Stomach (tissue), 9 donors: ENCODE measurements around the gene ZNF398. TPM values are rescaled to one million over a fixed set of nuclear protein-coding genes. Genes with fewer than 3 reads are reported as not detected.

ENCODE experiments used
- DNase-seq, 2 donors: peaks; one replicate each; pipeline versions ENCODE4 v3.0.0 to v3.0.0-alpha.2; 2013 to 2019
- H3K27ac ChIP-seq, 5 donors: fragments of 200-600 bp in 4 of 5; sonication (generic) in 4 of 5; one replicate each; pipeline ENCODE4 v1.5.1; 2013 to 2019; ENCODE audit warnings: mild to moderate bottlenecking in 1 of 5, moderate library complexity in 1 of 5
- H3K27me3 ChIP-seq, 3 donors: fragments of 200-600 bp; sonication (generic); one replicate each; pipeline ENCODE4 v1.5.1; 2017 to 2019; ENCODE audit warnings: mixed run types in 1 of 3
- H3K36me3 ChIP-seq, 4 donors: fragments of 200-600 bp; sonication (generic); 1 replicate in 3 of 4; 2 replicates in 1 of 4; pipeline ENCODE4 v1.5.1; 2016 to 2019
- H3K4me1 ChIP-seq, 4 donors: fragments of 200-600 bp; sonication (generic); one replicate each; pipeline ENCODE4 v1.5.1; 2016 to 2019
- H3K4me3 ChIP-seq, 4 donors: fragments of 200-600 bp; sonication (generic) in 3 of 4; one replicate each; pipeline ENCODE4 v1.5.1; 2016 to 2019; ENCODE audit warnings: mild to moderate bottlenecking in 1 of 4
- H3K9me3 ChIP-seq, 4 donors: fragments of 200-600 bp; sonication (generic); one replicate each; pipeline ENCODE4 v1.5.1; 2016 to 2019
- CTCF ChIP-seq, 7 experiments: fragments of 450-650 bp in 4 of 7; fragments of 200-600 bp in 3 of 7; sonication (generic) in 3 of 7; IDR thresholded peaks; one replicate each; pipeline ENCODE4 v1.5.1; 2016 to 2019; ENCODE audit warnings: antibody characterized with exemption in 7 of 7, control low read depth in 2 of 7, mild to moderate bottlenecking in 1 of 7
- EP300 ChIP-seq: sonication (generic); formaldehyde crosslinking; IDR thresholded peaks from one replicate; pipeline ENCODE4 v1.6.1; 2017; ENCODE audit warnings: antibody characterized with exemption
- POLR2A ChIP-seq, 4 donors: fragments of 450-650 bp; IDR thresholded peaks; one replicate each; pipeline ENCODE4 v1.6.1; 2016; ENCODE audit warnings: antibody characterized with exemption in 4 of 4, control low read depth in 2 of 4, mild to moderate bottlenecking in 1 of 4, moderate library complexity in 1 of 4
- POLR2AphosphoS5 ChIP-seq, 3 donors: sonication (generic); formaldehyde crosslinking; IDR thresholded peaks; one replicate each; pipeline ENCODE4 v1.6.1; 2016; ENCODE audit warnings: antibody characterized with exemption in 3 of 3
- WGBS, 5 donors: extraction: QIAGEN DNeasy Blood & Tissue Kit in 3 of 5; methylation state at CpG; one replicate each; pipeline versions ENCODE4 v1.1.5 to v1.1.7; 2013 to 2018; 5-methylcytosine and 5-hydroxymethylcytosine counted together
- intact Hi-C: fragments of 100-400 bp; cut with DNase I; formaldehyde crosslinking; loops from one replicate; pipeline ENCODE4 v1.15.1; 2023; ENCODE audit warnings: low total_unique reads
- polyA plus RNA-seq, 3 donors: library from polyadenylated mRNA; stranded (reverse); fragments of 200-250 nt; gene quantifications; one replicate each; pipeline ENCODE4 v1.2.3, GENCODE V29; 2013
- total RNA-seq, 5 donors: library from RNA; depleted of rRNA; stranded (reverse); fragments of >200 nt; gene quantifications; one replicate each; pipeline versions ENCODE4 v1.1.0 to v1.2.3, GENCODE V29; 2014 to 2016
- donor health status: healthy with polysubstance abuse.
- donor health status: Bipolar disorder and iron deficiency.
- donor health status: healthy.

Gene ZNF398
- total and polyA plus RNA-seq, 8 donors: 2.1 to 55.4 (median 12.5) TPM

- Histone ChIP-seq H3K36me3 (peaks cover 45 to 48% (median 46%) of the 10 kb centered on the region in 4 donors), H3K27me3 (no peaks in the 10 kb centered on the region), H3K4me1 (peaks cover 17 to 33% (median 27%) of the 10 kb centered on the region in 4 donors), H3K9me3 (no peaks in the 10 kb centered on the region), H3K27ac (no peak overlapping the region), H3K4me3 (peak overlapping the region in 1 of 4 donors; percentile 86)
- DNase-seq: no peak
- 64 to 70% (median 65%) methylated on average over 4 of the region's 4 CpGs for WGBS, 5 donors
- intact Hi-C loops: no loop called here
- no peak for TF ChIP-seq EP300
- TF ChIP-seq POLR2A (IDR thresholded peaks at IDR 0.05): no peak
- no peak for TF ChIP-seq CTCF (IDR thresholded peaks at IDR 0.05)
- no peak for TF ChIP-seq POLR2AphosphoS5 (IDR thresholded peaks at IDR 0.05)
These were observed 50.4 kb downstream of the ZNF398 start for GRCh38 chr7:149197675-149198074.

GRCh38 chr7:149198161-149198816 lies 51.0 kb downstream of the ZNF398 start:
- 86 to 96% (median 92%) methylated on average over 22 of the region's 22 CpGs for WGBS, 5 donors
- peaks cover 51 to 54% (median 52%) of the 10 kb centered on the region in 4 donors for H3K36me3 ChIP-seq
- no peak for DNase-seq

GRCh38 chr7:149199234-149199995 lies 52.2 kb downstream of the ZNF398 start:
- TF ChIP-seq POLR2A (IDR thresholded peaks at IDR 0.05) (no peak), POLR2AphosphoS5 (IDR thresholded peaks at IDR 0.05) (no peak), CTCF (IDR thresholded peaks at IDR 0.05) (no peak), EP300 (no peak)
- H3K9me3 ChIP-seq: no peaks in the 10 kb centered on the region
- H3K27ac ChIP-seq: no peak overlapping the region
- no peak overlapping the region for H3K4me3 ChIP-seq
- H3K4me1 ChIP-seq: peaks cover 17 to 42% (median 27%) of the 10 kb centered on the region in 4 donors
- intact Hi-C loops: no loop called here
- WGBS, 5 donors: 92 to 96% (median 95%) methylated on average over 6 of the region's 6 CpGs
- H3K27me3 ChIP-seq: no peaks in the 10 kb centered on the region
- no peak for DNase-seq
- peaks cover 55 to 66% (median 63%) of the 10 kb centered on the region in 4 donors for H3K36me3 ChIP-seq

More at GRCh38 chr7:149198161-149198816, 51.0 kb downstream of the ZNF398 start:
- Histone ChIP-seq H3K27me3 (no peaks in the 10 kb centered on the region), H3K4me1 (peaks cover 17 to 39% (median 27%) of the 10 kb centered on the region in 4 donors), H3K27ac (no peak overlapping the region), H3K4me3 (no peak overlapping the region), H3K9me3 (no peaks in the 10 kb centered on the region)
- TF ChIP-seq EP300: no peak
- TF ChIP-seq CTCF (IDR thresholded peaks at IDR 0.05): no peak
- TF ChIP-seq POLR2AphosphoS5 (IDR thresholded peaks at IDR 0.05): no peak
- TF ChIP-seq POLR2A (IDR thresholded peaks at IDR 0.05): no peak
- intact Hi-C loops: no loop called here

- 81 to 89% (median 85%) methylated on average over 6 of the region's 6 CpGs for WGBS, 5 donors
- intact Hi-C loops: no loop called here
- peak overlapping the region in 1 of 5 donors; percentile 42 for H3K27ac ChIP-seq
These were observed 55.6 kb downstream of the ZNF398 start for GRCh38 chr7:149202831-149203231.

More at GRCh38 chr7:149202831-149203231, 55.6 kb downstream of the ZNF398 start:
- no peaks in the 10 kb centered on the region for H3K9me3 ChIP-seq
- H3K4me1 ChIP-seq: peaks cover 0 to 31% (median 15%) of the 10 kb centered on the region in 4 donors
- no peak for DNase-seq
- peaks cover 76 to 98% (median 96%) of the 10 kb centered on the region in 4 donors for H3K36me3 ChIP-seq
- H3K27me3 ChIP-seq: no peaks in the 10 kb centered on the region
- H3K4me3 ChIP-seq: no peak overlapping the region
- no peak for TF ChIP-seq EP300
- TF ChIP-seq POLR2A (IDR thresholded peaks at IDR 0.05): no peak
- peak in 1 of 3 donors; percentile 11 for TF ChIP-seq POLR2AphosphoS5 (IDR thresholded peaks at IDR 0.05)
